Measurements from ENCODE around the gene TMCC1.

- TF ChIP-seq CTCF (IDR thresholded peaks at IDR 0.05) (peak; percentile 32 to 58 (median 48)), POLR2A (IDR thresholded peaks at IDR 0.05) (no peak), EP300 (IDR thresholded peaks at IDR 0.05) (no peak), POLR2AphosphoS5 (IDR thresholded peaks at IDR 0.05) (peak in 1 of 4 donors; percentile 27)
These were observed 63.9 kb downstream of the TMCC1 start for GRCh38 chr3:129829640-129830039.
